SK-N-SH (cell line): ENCODE measurements around the gene IRX6. TPM values are rescaled to one million over a fixed set of nuclear protein-coding genes. Genes with fewer than 3 reads are reported as not detected.

ENCODE experiments used
- CTCF ChIA-PET: fragments of 300-600, 350-600 bp; formaldehyde crosslinking; extraction: SDS; loops from one replicate; lab custom pipeline; 2021; lab: Yijun Ruan, JAX
- POLR2A ChIA-PET: fragments of 350-600 bp; sonication (Branson Sonifier 250); formaldehyde crosslinking; extraction: SDS; loops from one replicate; lab custom pipeline; 2020; ENCODE audit warnings: antibody characterized with exemption, inconsistent platforms; lab: Yijun Ruan, JAX
- DNase-seq: peaks from one replicate; pipeline ENCODE4 v3.0.0; 2012
- H2AFZ ChIP-seq: fragments of 200-600 bp; sonication (generic); 2 replicates; pipeline ENCODE4 v1.8.1; 2016; ENCODE audit warnings: antibody characterized with exemption, mild to moderate bottlenecking, low read depth
- H3F3A ChIP-seq: fragments of 200-600 bp; sonication (generic); replicated peaks from 2 replicates; pipeline ENCODE3; 2016; ENCODE audit warnings: antibody characterized with exemption, mild to moderate bottlenecking; ENCODE audit not compliant: insufficient read depth
- H3K27ac ChIP-seq, 2 experiments: fragments of 200-500 bp in 1 of 2; fragments of 200-600 bp in 1 of 2; sonication (Bioruptor generic) in 1 of 2; sonication (generic), shearing (Covaris generic) in 1 of 2; 2 replicates each; pipeline versions ENCODE4 v1.5.1 to v1.6.1; 2014 to 2016; ENCODE audit warnings: low read depth in 2 of 2, inconsistent platforms in 1 of 2, low read length in 1 of 2, mild to moderate bottlenecking in 1 of 2, mixed read lengths in 1 of 2
- H3K27me3 ChIP-seq: fragments of 200-600 bp; sonication (generic), shearing (Covaris generic); 2 replicates; pipeline ENCODE4 v1.6.1; 2016; ENCODE audit warnings: mixed run types; ENCODE audit not compliant: insufficient read depth
- H3K36me3 ChIP-seq, 2 experiments: fragments of 200-500 bp in 1 of 2; fragments of 200-600 bp in 1 of 2; sonication (Bioruptor generic) in 1 of 2; sonication (generic) in 1 of 2; replicated peaks in 1 of 2; 2 replicates each; pipeline versions ENCODE3 to v1.5.1; 2014 to 2016; ENCODE audit warnings: low read length in 1 of 2, mild to moderate bottlenecking in 1 of 2; ENCODE audit not compliant: insufficient read depth in 2 of 2, control insufficient read depth in 1 of 2
- H3K4me1 ChIP-seq, 2 experiments: fragments of 200-500 bp in 1 of 2; fragments of 200-600 bp in 1 of 2; sonication (Bioruptor generic) in 1 of 2; sonication (generic), shearing (Covaris generic) in 1 of 2; 2 replicates each; pipeline versions ENCODE4 v1.5.1 to v1.6.1; 2014 to 2016; ENCODE audit warnings: low read depth in 1 of 2, low read length in 1 of 2, mixed run types in 1 of 2; ENCODE audit not compliant: insufficient read depth in 2 of 2, control insufficient read depth in 1 of 2
- H3K4me2 ChIP-seq: fragments of 200-600 bp; sonication (generic), shearing (Covaris generic); 2 replicates; pipeline ENCODE4 v1.6.1; 2017; ENCODE audit warnings: mixed run types
- H3K4me3 ChIP-seq, 2 experiments: fragments of 200-500 bp in 1 of 2; fragments of 200-600 bp in 1 of 2; sonication (Bioruptor generic) in 1 of 2; sonication (generic), shearing (Covaris generic) in 1 of 2; 2 replicates each; pipeline versions ENCODE4 v1.5.1 to v1.8.1; 2014 to 2016; ENCODE audit warnings: low read depth in 2 of 2, inconsistent platforms in 1 of 2, low read length in 1 of 2, mild to moderate bottlenecking in 1 of 2, mixed read lengths in 1 of 2, moderate library complexity in 1 of 2
- H3K79me2 ChIP-seq: fragments of 200-600 bp; sonication (generic); 2 replicates; pipeline ENCODE4 v1.8.1; 2017; ENCODE audit warnings: mild to moderate bottlenecking; ENCODE audit not compliant: insufficient read depth
- H3K9ac ChIP-seq: fragments of 200-600 bp; sonication (generic); 2 replicates; pipeline ENCODE4 v1.6.1; 2017; ENCODE audit warnings: mixed run types
- H3K9me2 ChIP-seq: fragments of 200-600 bp; sonication (generic); 2 replicates; pipeline ENCODE4 v1.6.1; 2017; ENCODE audit warnings: mixed run types
- H3K9me3 ChIP-seq: fragments of 200-600 bp; sonication (generic); 2 replicates; pipeline ENCODE4 v1.6.1; 2017; ENCODE audit warnings: mixed run types, mild to moderate bottlenecking, moderate library complexity
- H4K20me1 ChIP-seq: fragments of 200-600 bp; sonication (generic); 2 replicates; pipeline ENCODE4 v1.6.1; 2017; ENCODE audit warnings: mild to moderate bottlenecking, mixed run types; ENCODE audit not compliant: insufficient read depth
- CHD2 ChIP-seq: fragments of 150-350 bp; IDR thresholded peaks from 2 replicates; pipeline ENCODE4 v1.6.1; 2018; ENCODE audit warnings: low read length; ENCODE audit not compliant: partially characterized antibody
- ELF1 ChIP-seq: IDR thresholded peaks from 2 replicates; pipeline ENCODE4 v1.4.0; 2012
- EP300 ChIP-seq, 2 experiments: IDR thresholded peaks; 2 replicates each; pipeline versions ENCODE4 v1.4.0 to v1.6.1; 2012; ENCODE audit warnings: borderline replicate concordance in 1 of 2, low read depth in 1 of 2, low read length in 1 of 2
- FOSL2 ChIP-seq: IDR thresholded peaks from 2 replicates; pipeline ENCODE4 v1.4.0; 2012; ENCODE audit warnings: low read depth, mild to moderate bottlenecking, moderate library complexity, borderline replicate concordance
- FOXM1 ChIP-seq: IDR thresholded peaks from 2 replicates; pipeline ENCODE4 v1.4.0; 2012; ENCODE audit warnings: low read depth, mild to moderate bottlenecking
- JUND ChIP-seq: IDR thresholded peaks from 2 replicates; pipeline ENCODE4 v1.4.0; 2012
- MEF2A ChIP-seq: IDR thresholded peaks from 2 replicates; pipeline ENCODE4 v1.4.0; 2012; ENCODE audit warnings: low read depth, borderline replicate concordance
- NFIC ChIP-seq: IDR thresholded peaks from 2 replicates; pipeline ENCODE4 v1.4.0; 2012; ENCODE audit warnings: borderline replicate concordance
- NRF1 ChIP-seq: IDR thresholded peaks from 2 replicates; pipeline ENCODE4 v1.6.1; 2012; ENCODE audit warnings: low read depth, mild to moderate bottlenecking, low read length
- POLR2AphosphoS5 ChIP-seq: IDR thresholded peaks from 2 replicates; pipeline ENCODE4 v1.6.1; 2012; ENCODE audit warnings: low read depth, low read length
- SMC3 ChIP-seq: IDR thresholded peaks from 2 replicates; pipeline ENCODE4 v1.6.1; 2012; ENCODE audit warnings: low read depth, low read length, improper control_type of control experiment
- TEAD4 ChIP-seq: IDR thresholded peaks from 2 replicates; pipeline ENCODE4 v1.4.0; 2012; ENCODE audit warnings: mild to moderate bottlenecking, borderline replicate concordance; ENCODE audit not compliant: insufficient read depth
- YY1 ChIP-seq: IDR thresholded peaks from 2 replicates; pipeline ENCODE4 v1.4.0; 2012; ENCODE audit warnings: low read depth, mild to moderate bottlenecking
- WGBS: methylation state at CpG from one replicate; pipeline ENCODE4 v1.1.6; 2017; ENCODE audit warnings: low lambda C conversion rate; 5-methylcytosine and 5-hydroxymethylcytosine counted together
- polyA plus RNA-seq, 3 experiments: library from polyadenylated mRNA; depleted of rRNA; stranded (reverse); fragments of >200 nt; gene quantifications; 2 replicates each; pipeline ENCODE4 v1.2.3, GENCODE V29; 2012
- TF ChIP-seq, protein P1 (sequence below): IDR thresholded peaks from 2 replicates; pipeline ENCODE4 v1.6.1; 2012; ENCODE audit warnings: mild to moderate bottlenecking, low read depth, low read length, moderate library complexity
- TF ChIP-seq, protein P2 (sequence below): fragments of 200-600 bp; sonication (generic); IDR thresholded peaks from 2 replicates; pipeline ENCODE4 v1.6.1; 2017; ENCODE audit warnings: antibody characterized with exemption, mild to moderate bottlenecking, moderate library complexity
- TF ChIP-seq, protein P3 (sequence below): IDR thresholded peaks from 2 replicates; pipeline ENCODE4 v1.4.0; 2012; ENCODE audit warnings: low read depth

IRX6 gene
- polyA plus RNA-seq, 1 of the 3 experiments (the other 2 are of a cell fraction), result not detected

DNA sequence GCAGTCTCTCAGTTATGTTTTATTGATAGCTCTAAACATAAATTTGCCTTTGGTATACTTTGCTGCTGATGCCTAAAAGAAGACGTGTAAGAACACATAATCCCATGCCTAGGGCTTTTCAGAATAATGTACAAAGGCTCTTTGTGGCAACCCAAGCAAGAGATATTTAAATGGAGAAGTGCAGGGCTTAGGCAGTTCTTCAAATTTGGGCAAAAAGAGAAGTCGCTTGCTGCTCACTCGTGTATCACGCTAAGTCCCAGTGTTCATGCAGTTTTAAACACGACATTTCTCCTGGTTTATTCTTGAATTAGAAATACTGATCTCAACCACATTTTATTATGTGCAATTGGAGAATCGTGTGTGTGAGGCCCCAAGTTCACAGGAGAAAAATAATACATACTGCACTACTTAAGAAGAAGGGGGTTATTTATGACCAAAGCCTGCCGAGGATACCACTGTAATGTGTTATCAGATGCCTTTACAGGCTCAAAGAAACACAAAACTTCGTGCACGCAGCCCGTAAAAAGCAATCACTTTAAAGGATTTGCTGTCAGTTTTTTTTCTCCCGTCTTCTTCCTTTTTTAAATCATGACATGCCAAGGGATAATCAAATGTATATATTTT lies 22.5 kb upstream of the IRX6 start:
- Histone ChIP-seq H3K9me2 (no peaks in the 10 kb centered on the region), H3K79me2 (no peaks in the 10 kb centered on the region), H3K27me3 (no peaks in the 10 kb centered on the region), H3K4me3 (no peak overlapping the region), H3K4me1 (peaks cover 0 to 7% of the 10 kb centered on the region in 2 experiments; a peak in 1 of 4 replicates), H2AFZ (no peak overlapping the region), H3K27ac (no peak overlapping the region), H3K9ac (no peak overlapping the region), H3F3A (no peaks in the 10 kb centered on the region), H3K4me2 (no peak overlapping the region), H4K20me1 (no peaks in the 10 kb centered on the region), H3K36me3 (no peaks in the 10 kb centered on the region), H3K9me3 (no peaks in the 10 kb centered on the region)
- WGBS, result 49% methylated on average over 11 of the region's 11 CpGs
- TF ChIP-seq JUND (no peak), EP300 (IDR thresholded peaks at IDR 0.05; ENCODE audit: borderline replicate concordance in 1 of 2, low read depth in 1 of 2, low read length in 1 of 2) (no peak), FOXM1 (no peak), CHD2 (no peak), FOSL2 (no peak), TEAD4 (no peak), YY1 (no peak), NFIC (no peak), NRF1 (no peak), ELF1 (no peak), POLR2AphosphoS5 (no peak), SMC3 (no peak), MEF2A (no peak)
- TF ChIP-seq, protein P1, sequence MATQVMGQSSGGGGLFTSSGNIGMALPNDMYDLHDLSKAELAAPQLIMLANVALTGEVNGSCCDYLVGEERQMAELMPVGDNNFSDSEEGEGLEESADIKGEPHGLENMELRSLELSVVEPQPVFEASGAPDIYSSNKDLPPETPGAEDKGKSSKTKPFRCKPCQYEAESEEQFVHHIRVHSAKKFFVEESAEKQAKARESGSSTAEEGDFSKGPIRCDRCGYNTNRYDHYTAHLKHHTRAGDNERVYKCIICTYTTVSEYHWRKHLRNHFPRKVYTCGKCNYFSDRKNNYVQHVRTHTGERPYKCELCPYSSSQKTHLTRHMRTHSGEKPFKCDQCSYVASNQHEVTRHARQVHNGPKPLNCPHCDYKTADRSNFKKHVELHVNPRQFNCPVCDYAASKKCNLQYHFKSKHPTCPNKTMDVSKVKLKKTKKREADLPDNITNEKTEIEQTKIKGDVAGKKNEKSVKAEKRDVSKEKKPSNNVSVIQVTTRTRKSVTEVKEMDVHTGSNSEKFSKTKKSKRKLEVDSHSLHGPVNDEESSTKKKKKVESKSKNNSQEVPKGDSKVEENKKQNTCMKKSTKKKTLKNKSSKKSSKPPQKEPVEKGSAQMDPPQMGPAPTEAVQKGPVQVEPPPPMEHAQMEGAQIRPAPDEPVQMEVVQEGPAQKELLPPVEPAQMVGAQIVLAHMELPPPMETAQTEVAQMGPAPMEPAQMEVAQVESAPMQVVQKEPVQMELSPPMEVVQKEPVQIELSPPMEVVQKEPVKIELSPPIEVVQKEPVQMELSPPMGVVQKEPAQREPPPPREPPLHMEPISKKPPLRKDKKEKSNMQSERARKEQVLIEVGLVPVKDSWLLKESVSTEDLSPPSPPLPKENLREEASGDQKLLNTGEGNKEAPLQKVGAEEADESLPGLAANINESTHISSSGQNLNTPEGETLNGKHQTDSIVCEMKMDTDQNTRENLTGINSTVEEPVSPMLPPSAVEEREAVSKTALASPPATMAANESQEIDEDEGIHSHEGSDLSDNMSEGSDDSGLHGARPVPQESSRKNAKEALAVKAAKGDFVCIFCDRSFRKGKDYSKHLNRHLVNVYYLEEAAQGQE, result no peak
- TF ChIP-seq, protein P2, sequence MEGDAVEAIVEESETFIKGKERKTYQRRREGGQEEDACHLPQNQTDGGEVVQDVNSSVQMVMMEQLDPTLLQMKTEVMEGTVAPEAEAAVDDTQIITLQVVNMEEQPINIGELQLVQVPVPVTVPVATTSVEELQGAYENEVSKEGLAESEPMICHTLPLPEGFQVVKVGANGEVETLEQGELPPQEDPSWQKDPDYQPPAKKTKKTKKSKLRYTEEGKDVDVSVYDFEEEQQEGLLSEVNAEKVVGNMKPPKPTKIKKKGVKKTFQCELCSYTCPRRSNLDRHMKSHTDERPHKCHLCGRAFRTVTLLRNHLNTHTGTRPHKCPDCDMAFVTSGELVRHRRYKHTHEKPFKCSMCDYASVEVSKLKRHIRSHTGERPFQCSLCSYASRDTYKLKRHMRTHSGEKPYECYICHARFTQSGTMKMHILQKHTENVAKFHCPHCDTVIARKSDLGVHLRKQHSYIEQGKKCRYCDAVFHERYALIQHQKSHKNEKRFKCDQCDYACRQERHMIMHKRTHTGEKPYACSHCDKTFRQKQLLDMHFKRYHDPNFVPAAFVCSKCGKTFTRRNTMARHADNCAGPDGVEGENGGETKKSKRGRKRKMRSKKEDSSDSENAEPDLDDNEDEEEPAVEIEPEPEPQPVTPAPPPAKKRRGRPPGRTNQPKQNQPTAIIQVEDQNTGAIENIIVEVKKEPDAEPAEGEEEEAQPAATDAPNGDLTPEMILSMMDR, result no peak
- TF ChIP-seq, protein P3, sequence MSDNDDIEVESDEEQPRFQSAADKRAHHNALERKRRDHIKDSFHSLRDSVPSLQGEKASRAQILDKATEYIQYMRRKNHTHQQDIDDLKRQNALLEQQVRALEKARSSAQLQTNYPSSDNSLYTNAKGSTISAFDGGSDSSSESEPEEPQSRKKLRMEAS, result no peak
- ChIA-PET POLR2A (no interaction called here), CTCF (interaction anchor here (1.1 to 1.9 kb wide), 2 partner anchors 21 to 22 kb away, joined by 3 to 7 read pairs; partner anchors contain the start of gene IRX6)
- no peak for DNase-seq
